ENCODE data around the gene IQCM.
"Not testable (repeated sequence)": the region's sequence is repeated elsewhere in the genome, so short reads cannot be mapped to it uniquely, and the experiment has no call there.

Gene IQCM

GRCh38 chr4:149468669-149469068 lies 347.0 kb downstream of the IQCM start:
- not testable (repeated sequence) for DNase-seq (ENCODE audit: low read depth)

- no peak for DNase-seq (ENCODE audit: low read depth)
These were observed 349.2 kb downstream of the IQCM start for GRCh38 chr4:149466446-149466845.

GRCh38 chr4:149465955-149466354 lies 349.7 kb downstream of the IQCM start:
- no peak for DNase-seq (ENCODE audit: low read depth)

- no peak for DNase-seq (ENCODE audit: low read depth)
These were observed 372.1 kb downstream of the IQCM start for GRCh38 chr4:149443537-149443936.

GRCh38 chr4:149441338-149441737 lies 374.3 kb downstream of the IQCM start:
- no peak for DNase-seq (ENCODE audit: low read depth)

- DNase-seq (ENCODE audit: low read depth) = no peak
These were observed 389.2 kb downstream of the IQCM start for GRCh38 chr4:149426461-149426860.

- no peak for DNase-seq (ENCODE audit: low read depth)
These were observed 406.1 kb downstream of the IQCM start for GRCh38 chr4:149409555-149409962.

- no peak for DNase-seq (ENCODE audit: low read depth)
These were observed 406.5 kb downstream of the IQCM start for GRCh38 chr4:149409146-149409545.

- DNase-seq (ENCODE audit: low read depth) = no peak
These were observed 411.5 kb downstream of the IQCM start for GRCh38 chr4:149404143-149404542.

- DNase-seq (ENCODE audit: low read depth) = no peak
These were observed 412.6 kb downstream of the IQCM start for GRCh38 chr4:149403081-149403480.

GRCh38 chr4:149398993-149399392 lies 416.6 kb downstream of the IQCM start:
- DNase-seq (ENCODE audit: low read depth) = no peak

- DNase-seq (ENCODE audit: low read depth) = no peak
These were observed 444.7 kb downstream of the IQCM start for GRCh38 chr4:149370785-149371420.

- DNase-seq (ENCODE audit: low read depth) = no peak
These were observed 445.6 kb downstream of the IQCM start for GRCh38 chr4:149370002-149370401.

GRCh38 chr4:149353241-149353640 lies 462.4 kb downstream of the IQCM start:
- no peak for DNase-seq (ENCODE audit: low read depth)

- DNase-seq (ENCODE audit: low read depth) = no peak
These were observed 466.1 kb downstream of the IQCM start for GRCh38 chr4:149349541-149349940.

GRCh38 chr4:149347139-149347538 lies 468.5 kb downstream of the IQCM start:
- no peak for DNase-seq (ENCODE audit: low read depth)

GRCh38 chr4:149345424-149345823 lies 470.2 kb downstream of the IQCM start:
- DNase-seq (ENCODE audit: low read depth) = no peak

- DNase-seq (ENCODE audit: low read depth) = no peak
These were observed 471.2 kb downstream of the IQCM start for GRCh38 chr4:149344436-149344835.

GRCh38 chr4:149343614-149344013 lies 472.0 kb downstream of the IQCM start:
- DNase-seq (ENCODE audit: low read depth) = no peak

GRCh38 chr4:149341117-149341516 lies 474.5 kb downstream of the IQCM start:
- not testable (repeated sequence) for DNase-seq (ENCODE audit: low read depth)

GRCh38 chr4:149328161-149328560 lies 487.5 kb downstream of the IQCM start:
- DNase-seq (ENCODE audit: low read depth) = no peak

- no peak for DNase-seq (ENCODE audit: low read depth)
These were observed 493.4 kb downstream of the IQCM start for GRCh38 chr4:149322203-149322602.

GRCh38 chr4:149321438-149321837 lies 494.2 kb downstream of the IQCM start:
- no peak for DNase-seq (ENCODE audit: low read depth)

GRCh38 chr4:149311076-149311475 lies 504.6 kb downstream of the IQCM start:
- no peak for DNase-seq (ENCODE audit: low read depth)

- no peak for DNase-seq (ENCODE audit: low read depth)
These were observed 509.1 kb downstream of the IQCM start for GRCh38 chr4:149306537-149306936.

Data from activated T-cell treated with anti-CD3 and anti-CD28 coated beads for 1 hour (primary cell).